Right cardiac atrium (tissue), 5 donors: ENCODE results near the gene POLN. TPM values are rescaled to one million over a fixed set of nuclear protein-coding genes. Genes with fewer than 3 reads are reported as not detected.

Source experiments
- ATAC-seq, 2 donors: fragments of 200-7000 bp; cut with Tn5 transposase; one replicate each; pipeline versions ENCODE4 v1.8.0 to v1.9.1; 2020; ENCODE audit warnings: moderate library complexity in 2 of 2, mild to moderate bottlenecking in 1 of 2
- DNase-seq, 3 donors: peaks; one replicate each; pipeline ENCODE4 v3.0.0-alpha.2; 2020
- H3K27ac ChIP-seq: one replicate; pipeline ENCODE4 v1.5.1; 2013; ENCODE audit warnings: mild to moderate bottlenecking, low read length, control low read depth, moderate library complexity
- H3K27me3 ChIP-seq: one replicate; pipeline ENCODE4 v1.6.1; 2013; ENCODE audit not compliant: control insufficient read depth, insufficient read depth
- H3K4me1 ChIP-seq: one replicate; pipeline ENCODE4 v1.6.1; 2013; ENCODE audit warnings: low read length; ENCODE audit not compliant: control insufficient read depth, insufficient read depth
- H3K4me3 ChIP-seq: one replicate; pipeline ENCODE4 v1.5.1; 2013; ENCODE audit warnings: low read length, control low read depth
- H3K9me3 ChIP-seq: one replicate; pipeline ENCODE4 v1.6.1; 2013; ENCODE audit warnings: low read length; ENCODE audit not compliant: control insufficient read depth
- WGBS: extraction: QIAGEN DNeasy Blood & Tissue Kit; methylation state at CpG from one replicate; pipeline ENCODE4 v1.1.7; 2013; 5-methylcytosine and 5-hydroxymethylcytosine counted together
- intact Hi-C, 4 donors: fragments of 100-400 bp; cut with DNase I; formaldehyde crosslinking; loops; one replicate each; pipeline versions ENCODE4 v1.11.0 to v1.14.0; 2022 to 2023
- polyA plus RNA-seq: library from polyadenylated mRNA; stranded (reverse); fragments of 200-250 nt; gene quantifications from one replicate; pipeline ENCODE4 v1.2.3, GENCODE V29; 2013
- total RNA-seq, 4 donors: library from RNA; stranded (reverse); fragmentation: NEBNext Ultra II Directional; extraction: Animal tissue kit (Norgen Biotek cat#: 25700); gene quantifications; one replicate each; pipeline ENCODE4 v1.2.1, GENCODE V29; 2021
- donor health status: healthy with polysubstance abuse.
- donor health status: DM: no; HTN: yes; CAD: no.
- donor health status: DM: no; HTN: no; CAD: no.
- donor health status: DM: no; HTN: yes; CAD: no; lungs with severe emphysema.
- donor health status: DM: yes; HTN: yes; CAD: no.

The POLN gene
- total and polyA plus RNA-seq, 5 donors: 1.5 to 5.9 (median 3.8) TPM

GRCh38 chr4:2070421-2071251, 171.3 kb downstream of the POLN start:
- intact Hi-C loops: no loop called here
- Histone ChIP-seq H3K4me1 (no peaks in the 10 kb centered on the region), H3K27me3 (no peaks in the 10 kb centered on the region), H3K4me3 (no peak overlapping the region), H3K27ac (no peak overlapping the region), H3K9me3 (no peaks in the 10 kb centered on the region)
- WGBS: 83% methylated on average over 22 of the region's 22 CpGs
- ATAC-seq: no peak
- DNase-seq: no peak

GRCh38 chr4:2069986-2070385, 171.9 kb downstream of the POLN start:
- H3K4me3 ChIP-seq: no peak overlapping the region
- 70% methylated on average over 14 of the region's 14 CpGs for WGBS
- intact Hi-C loops: no loop called here
- DNase-seq: peak in 1 of 3 donors; percentile 37
- no peak for ATAC-seq
- H3K4me1 ChIP-seq: no peaks in the 10 kb centered on the region
- no peaks in the 10 kb centered on the region for H3K27me3 ChIP-seq
- no peak overlapping the region for H3K27ac ChIP-seq
- H3K9me3 ChIP-seq: no peaks in the 10 kb centered on the region

GRCh38 chr4:2069161-2069971, 172.6 kb downstream of the POLN start:
- WGBS: 80% methylated on average over 17 of the region's 17 CpGs
- no peak overlapping the region for H3K4me3 ChIP-seq
- no peak overlapping the region for H3K27ac ChIP-seq
- intact Hi-C loops: no loop called here
- no peaks in the 10 kb centered on the region for H3K27me3 ChIP-seq
- DNase-seq (peak in 1 of 3 donors; percentile 53), ATAC-seq (no peak)
- no peaks in the 10 kb centered on the region for H3K9me3 ChIP-seq
- no peaks in the 10 kb centered on the region for H3K4me1 ChIP-seq

GRCh38 chr4:2068566-2068965, 173.4 kb downstream of the POLN start:
- no peaks in the 10 kb centered on the region for H3K27me3 ChIP-seq
- WGBS: 84% methylated on average over 11 of the region's 11 CpGs

DNA sequence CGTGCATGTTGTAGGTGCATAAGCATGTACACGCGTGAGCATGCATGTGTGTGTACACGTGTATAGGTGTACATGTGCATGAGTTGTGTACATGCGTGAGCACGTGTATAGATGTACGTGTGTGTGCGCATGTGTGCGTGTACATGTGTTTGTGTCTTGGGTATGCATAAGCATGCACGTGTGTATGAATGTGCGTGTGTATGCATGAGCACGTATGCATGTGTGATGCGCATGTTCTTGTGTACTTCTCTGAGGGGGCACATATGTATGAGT, 173.8 kb downstream of the POLN start:
- DNase-seq (no peak), ATAC-seq (no peak)
- H3K9me3 ChIP-seq: no peaks in the 10 kb centered on the region
- no peaks in the 10 kb centered on the region for H3K27me3 ChIP-seq
- no peaks in the 10 kb centered on the region for H3K4me1 ChIP-seq
- WGBS: 95% methylated on average over 13 of the region's 13 CpGs
- H3K27ac ChIP-seq: no peak overlapping the region
- intact Hi-C loops: no loop called here
- no peak overlapping the region for H3K4me3 ChIP-seq

More at GRCh38 chr4:2068566-2068965, 173.4 kb downstream of the POLN start:
- no peak overlapping the region for H3K27ac ChIP-seq
- H3K4me1 ChIP-seq: no peaks in the 10 kb centered on the region
- H3K4me3 ChIP-seq: no peak overlapping the region
- DNase-seq (peak in 1 of 3 donors; percentile 58), ATAC-seq (no peak)
- no peaks in the 10 kb centered on the region for H3K9me3 ChIP-seq
- intact Hi-C loops: no loop called here

DNA sequence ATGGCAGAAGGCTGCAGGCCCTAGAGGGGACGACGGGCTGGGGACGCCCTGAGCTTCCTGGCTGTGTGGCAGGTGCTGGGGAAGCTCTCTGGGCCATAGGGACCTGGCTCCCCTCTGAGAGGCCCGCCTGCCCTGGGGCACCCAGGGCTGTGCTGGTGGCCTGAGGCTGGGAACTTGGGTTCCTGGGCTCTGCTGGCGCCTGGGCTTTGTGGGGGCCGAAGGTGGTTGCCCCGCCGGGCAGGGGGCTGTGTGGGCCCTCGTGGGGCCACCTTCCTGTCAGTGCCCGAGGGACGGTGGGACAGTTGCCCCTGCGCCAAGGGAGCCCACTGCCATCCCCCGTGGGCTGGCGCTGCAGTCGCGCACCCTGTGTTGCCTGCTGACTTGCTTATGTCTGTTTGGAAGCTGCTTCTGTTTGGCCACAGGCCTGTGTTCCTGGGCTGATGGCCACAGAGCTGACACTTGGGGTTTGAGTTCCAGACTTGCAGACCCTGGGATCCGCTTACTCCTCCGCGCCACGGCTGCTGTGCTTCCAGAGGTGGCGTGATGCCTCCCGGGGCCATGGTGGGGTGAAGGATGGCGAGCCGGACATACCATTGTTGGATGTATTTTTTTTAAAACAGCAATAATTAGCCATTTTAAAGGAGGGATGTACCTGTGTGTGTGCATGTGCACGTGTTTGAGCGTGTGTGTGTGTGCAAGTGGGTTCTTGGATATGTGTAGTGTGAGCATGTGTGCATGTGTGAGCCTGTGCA, 174.3 kb downstream of the POLN start:
- H3K27me3 ChIP-seq: no peaks in the 10 kb centered on the region
- no peaks in the 10 kb centered on the region for H3K9me3 ChIP-seq
- H3K27ac ChIP-seq: no peak overlapping the region
- ATAC-seq (no peak), DNase-seq (no peak)
- H3K4me3 ChIP-seq: no peak overlapping the region
- no peaks in the 10 kb centered on the region for H3K4me1 ChIP-seq
- intact Hi-C loops: no loop called here
- 67% methylated on average over 26 of the region's 26 CpGs for WGBS

GRCh38 chr4:2066571-2067445, 175.1 kb downstream of the POLN start:
- DNase-seq (no peak), ATAC-seq (no peak)
- WGBS: 86% methylated on average over 29 of the region's 29 CpGs
- Histone ChIP-seq H3K4me1 (no peaks in the 10 kb centered on the region), H3K4me3 (no peak overlapping the region), H3K27me3 (no peaks in the 10 kb centered on the region), H3K9me3 (no peaks in the 10 kb centered on the region), H3K27ac (no peak overlapping the region)
- intact Hi-C loops: no loop called here

GRCh38 chr4:2066011-2066551, 175.8 kb downstream of the POLN start:
- DNase-seq (no peak), ATAC-seq (no peak)
- Histone ChIP-seq H3K9me3 (no peaks in the 10 kb centered on the region), H3K4me1 (no peaks in the 10 kb centered on the region), H3K27me3 (no peaks in the 10 kb centered on the region), H3K27ac (no peak overlapping the region), H3K4me3 (no peak overlapping the region)
- intact Hi-C loops: no loop called here
- WGBS: 86% methylated on average over 15 of the region's 15 CpGs

DNA sequence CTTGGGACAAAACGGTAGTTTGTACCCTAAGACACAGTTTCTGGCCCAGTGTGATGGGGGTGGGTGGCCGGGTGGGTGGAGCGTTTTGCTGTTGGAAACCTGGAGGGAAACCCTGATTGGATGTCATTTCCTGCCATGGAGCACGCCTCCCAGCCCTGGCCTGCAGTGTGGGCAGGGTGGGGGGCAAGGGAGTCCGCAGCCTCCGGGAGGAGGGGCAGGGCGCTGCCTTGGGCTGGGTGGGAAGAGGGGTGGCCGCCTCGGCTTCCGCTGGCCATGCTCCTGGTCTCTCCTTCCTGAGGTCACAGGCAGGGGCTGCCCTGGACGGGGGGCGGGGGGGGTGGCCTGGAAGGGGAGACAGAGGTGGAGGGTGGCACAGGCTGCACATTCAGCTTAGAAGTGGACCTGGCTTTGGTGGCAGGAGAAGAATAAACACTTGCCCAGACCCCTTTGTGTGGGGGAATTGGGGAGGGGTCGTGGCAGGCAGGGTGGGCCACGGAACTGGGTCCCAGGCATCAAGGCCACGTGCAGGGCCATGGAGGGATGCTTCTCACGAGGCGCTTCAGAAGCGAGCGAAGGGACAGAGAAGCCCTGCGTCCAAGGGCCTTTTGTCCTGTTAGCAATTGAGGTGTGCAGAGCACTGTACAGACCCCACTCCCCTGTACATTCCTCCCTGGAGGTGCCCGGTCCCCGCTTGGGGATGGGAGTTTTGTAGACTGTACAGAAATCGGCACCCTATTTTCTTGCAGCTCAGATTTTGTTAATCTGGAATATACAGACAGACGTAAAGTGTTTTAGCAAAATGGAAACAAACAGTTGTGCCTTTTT, 176.6 kb downstream of the POLN start:
- H3K27ac ChIP-seq: no peak overlapping the region
- H3K27me3 ChIP-seq: no peaks in the 10 kb centered on the region
- intact Hi-C loops: no loop called here
- 72% methylated on average over 24 of the region's 24 CpGs for WGBS
- peak in 1 of 3 donors; percentile 49 for DNase-seq
- ATAC-seq: no peak
- no peak overlapping the region for H3K4me3 ChIP-seq
- H3K4me1 ChIP-seq: no peaks in the 10 kb centered on the region
- no peaks in the 10 kb centered on the region for H3K9me3 ChIP-seq
